H1 (cell line): ENCODE measurements around the gene TSR3. TPM values are rescaled to one million over a fixed set of nuclear protein-coding genes. Genes with fewer than 3 reads are reported as not detected.

Experiments used
- ATF2 ChIP-seq: IDR thresholded peaks from 2 replicates; pipeline ENCODE4 v1.6.1; 2012; ENCODE audit warnings: low read length, inconsistent platforms
- CBX8 ChIP-seq: fragments of 300-800, 300-1000 bp; sonication (generic); IDR thresholded peaks from 2 replicates; pipeline ENCODE4 v1.7.1; 2016; ENCODE audit warnings: low read depth, low read length, borderline replicate concordance
- EP300 ChIP-seq, 2 experiments: IDR thresholded peaks; 1 replicate in 1 of 2; 2 replicates in 1 of 2; pipeline ENCODE4 v1.6.1; 2011 to 2012; ENCODE audit warnings: low read depth in 2 of 2, low read length in 2 of 2, mild to moderate bottlenecking in 2 of 2, borderline replicate concordance in 1 of 2, inconsistent platforms in 1 of 2, moderate library complexity in 1 of 2
- JUN ChIP-seq: IDR thresholded peaks from 2 replicates; pipeline ENCODE4 v1.6.1; 2011; ENCODE audit warnings: low read depth, mild to moderate bottlenecking, improper control_type of control experiment, low read length
- KDM1A ChIP-seq: fragments of 200-600, 300-600 bp; sonication (generic); IDR thresholded peaks from 2 replicates; pipeline ENCODE4 v1.7.1; 2016; ENCODE audit warnings: mild to moderate bottlenecking, low read length, borderline replicate concordance
- RFX5 ChIP-seq: IDR thresholded peaks from 2 replicates; pipeline ENCODE4 v1.6.1; 2011; ENCODE audit warnings: low read depth, low read length, improper control_type of control experiment, borderline replicate concordance
- polyA plus RNA-seq, 7 experiments: library from polyadenylated mRNA; depleted of rRNA in 3 of 7; stranded (reverse) in 5 of 7; unstranded in 2 of 7; fragments of >200 nt in 5 of 7; fragments of 200-250 nt in 2 of 7; gene quantifications; 1 replicate in 5 of 7; 2 replicates in 1 of 7; 4 replicates in 1 of 7; pipeline versions ENCODE4 v1.2.1 to v1.2.3, GENCODE V29; 2011 to 2013; ENCODE audit warnings: missing spikeins in 2 of 7, mixed read lengths in 2 of 7
- total RNA-seq: library from RNA; stranded (reverse); fragmentation: NEBNext Ultra II Directional; extraction: Animal tissue kit (Norgen Biotek cat#: 25700); gene quantifications from 2 replicates; pipeline ENCODE4 v1.2.1, GENCODE V29; 2021

TSR3 gene
- total and polyA plus RNA-seq, 2 of the 8 experiments (the other 6 are each of a cell fraction or from before 2014, with no cell fraction given), result 43.1 to 52.3 TPM

GRCh38 chr16:1374418-1375297, 23.0 kb upstream of the TSR3 start (continued):
- no peak for TF ChIP-seq CBX8
- TF ChIP-seq ATF2, result no peak
- TF ChIP-seq KDM1A, result no peak
- no peak for TF ChIP-seq EP300 (IDR thresholded peaks at IDR 0.05; ENCODE audit: borderline replicate concordance in 1 of 2, low read depth in 2 of 2, low read length in 2 of 2)
- no peak for TF ChIP-seq RFX5
- no peak for TF ChIP-seq JUN
